H9 (cell line): ENCODE measurements around the gene ROCK2. TPM values are rescaled to one million over a fixed set of nuclear protein-coding genes. Genes with fewer than 3 reads are reported as not detected.

Experiments used
- DNase-seq: peaks from one replicate; pipeline ENCODE4 v3.0.0-alpha.2; 2017
- H2AFZ ChIP-seq: one replicate; pipeline ENCODE4 v1.6.1; 2013; ENCODE audit warnings: mild to moderate bottlenecking, low read length, control low read depth, moderate library complexity
- H2AK5ac ChIP-seq: 2 replicates; pipeline ENCODE4 v1.6.1; 2013; ENCODE audit warnings: low read length, control low read depth, mixed read lengths; ENCODE audit not compliant: insufficient read length
- H2BK120ac ChIP-seq: one replicate; pipeline ENCODE4 v1.6.1; 2013; ENCODE audit warnings: low read depth, mild to moderate bottlenecking, low read length, control low read depth, inconsistent platforms; ENCODE audit not compliant: poor library complexity, severe bottlenecking
- H2BK12ac ChIP-seq: 2 replicates; pipeline ENCODE4 v1.6.1; 2013; ENCODE audit warnings: low read length, control low read depth, mixed read lengths, low read depth; ENCODE audit not compliant: insufficient read length
- H2BK15ac ChIP-seq: 2 replicates; pipeline ENCODE4 v1.6.1; 2013; ENCODE audit warnings: low read depth, low read length, control low read depth
- H2BK20ac ChIP-seq: one replicate; pipeline ENCODE4 v1.6.1; 2013; ENCODE audit warnings: low read depth, mild to moderate bottlenecking, low read length, control low read depth, inconsistent platforms; ENCODE audit not compliant: poor library complexity, severe bottlenecking
- H2BK5ac ChIP-seq: 2 replicates; pipeline ENCODE4 v1.6.1; 2013; ENCODE audit warnings: low read length, control low read depth, mixed read lengths; ENCODE audit not compliant: insufficient read length
- H3K14ac ChIP-seq: 2 replicates; pipeline ENCODE4 v1.6.1; 2013; ENCODE audit warnings: low read length, control low read depth; ENCODE audit not compliant: insufficient read depth
- H3K18ac ChIP-seq: 2 replicates; pipeline ENCODE4 v1.6.1; 2013; ENCODE audit warnings: low read depth, mild to moderate bottlenecking, mixed read lengths, low read length, control low read depth; ENCODE audit not compliant: insufficient read length
- H3K23ac ChIP-seq: 2 replicates; pipeline ENCODE4 v1.6.1; 2013; ENCODE audit warnings: low read length, control low read depth, mixed read lengths, low read depth; ENCODE audit not compliant: insufficient read length
- H3K23me2 ChIP-seq: 2 replicates; pipeline ENCODE4 v1.6.1; 2013; ENCODE audit warnings: low read depth, mild to moderate bottlenecking, mixed read lengths, low read length, control low read depth; ENCODE audit not compliant: insufficient read length, poor library complexity, severe bottlenecking
- H3K27ac ChIP-seq: 2 replicates; pipeline ENCODE4 v1.5.1; 2013; ENCODE audit warnings: low read length, control low read depth, mixed read lengths, low read depth; ENCODE audit not compliant: insufficient read length
- H3K27me3 ChIP-seq: 2 replicates; pipeline ENCODE4 v1.6.1; 2013; ENCODE audit warnings: low read length, control low read depth, inconsistent platforms; ENCODE audit not compliant: insufficient read depth
- H3K4ac ChIP-seq: 2 replicates; pipeline ENCODE4 v1.6.1; 2013; ENCODE audit warnings: low read depth, mild to moderate bottlenecking, control low read depth, inconsistent platforms, low read length, moderate library complexity
- H3K4me1 ChIP-seq: 2 replicates; pipeline ENCODE4 v1.6.1; 2013; ENCODE audit warnings: low read length, control low read depth, inconsistent platforms; ENCODE audit not compliant: insufficient read depth
- H3K4me2 ChIP-seq: 2 replicates; pipeline ENCODE4 v1.6.1; 2013; ENCODE audit warnings: low read length, control low read depth, mixed read lengths; ENCODE audit not compliant: insufficient read length, insufficient read depth
- H3K56ac ChIP-seq: 2 replicates; pipeline ENCODE4 v1.6.1; 2013; ENCODE audit warnings: low read depth, mild to moderate bottlenecking, mixed read lengths, low read length, control low read depth; ENCODE audit not compliant: insufficient read length
- H3K79me1 ChIP-seq: 2 replicates; pipeline ENCODE4 v1.6.1; 2013; ENCODE audit warnings: low read depth, mild to moderate bottlenecking, moderate library complexity, low read length, control low read depth, inconsistent platforms; ENCODE audit not compliant: insufficient read depth, poor library complexity, severe bottlenecking
- H3K79me2 ChIP-seq: 2 replicates; pipeline ENCODE4 v1.6.1; 2013; ENCODE audit warnings: low read length, control low read depth, inconsistent platforms; ENCODE audit not compliant: insufficient read depth
- H3K9ac ChIP-seq: 2 replicates; pipeline ENCODE4 v1.6.1; 2013; ENCODE audit warnings: low read length, control low read depth, mixed read lengths; ENCODE audit not compliant: insufficient read length; ENCODE audit errors: extremely low read depth
- H3K9me3 ChIP-seq: one replicate; pipeline ENCODE4 v1.6.1; 2013; ENCODE audit warnings: low read depth, low read length, inconsistent platforms; ENCODE audit not compliant: control insufficient read depth
- H3T11ph ChIP-seq: one replicate; pipeline ENCODE4 v1.6.1; 2013; ENCODE audit warnings: mild to moderate bottlenecking, low read length, control low read depth, inconsistent platforms
- H4K20me1 ChIP-seq: one replicate; pipeline ENCODE4 v1.6.1; 2013; ENCODE audit not compliant: control insufficient read depth, insufficient read length, insufficient read depth
- H4K5ac ChIP-seq: 2 replicates; pipeline ENCODE4 v1.6.1; 2013; ENCODE audit warnings: low read depth, mild to moderate bottlenecking, mixed read lengths, low read length, control low read depth; ENCODE audit not compliant: insufficient read length
- H4K8ac ChIP-seq: replicated peaks from 2 replicates; pipeline ENCODE4 v1.6.1; 2013; ENCODE audit warnings: low read length, control low read depth, mixed read lengths, low read depth; ENCODE audit not compliant: insufficient read length
- H4K91ac ChIP-seq: 2 replicates; pipeline ENCODE4 v1.6.1; 2013; ENCODE audit warnings: low read depth, mild to moderate bottlenecking, moderate library complexity, mixed read lengths, low read length, control low read depth; ENCODE audit not compliant: insufficient read length
- H3K27ac Mint-ChIP-seq, 3 experiments: 2 replicates in 2 of 3; 3 replicates in 1 of 3; pipeline ENCODE4 v1.8.0; 2020 to 2021; ENCODE audit warnings: mixed read lengths in 3 of 3, mild to moderate bottlenecking in 1 of 3, moderate library complexity in 1 of 3
- H3K27me3 Mint-ChIP-seq: 2 replicates; pipeline ENCODE4 v1.8.0; 2021; ENCODE audit warnings: low read depth, mild to moderate bottlenecking, moderate library complexity, mixed read lengths
- H3K36me3 Mint-ChIP-seq, 3 experiments: 2 replicates in 2 of 3; 3 replicates in 1 of 3; pipeline ENCODE4 v1.8.0; 2020 to 2021; ENCODE audit warnings: low read depth in 3 of 3, mixed read lengths in 3 of 3; ENCODE audit not compliant: insufficient read depth in 1 of 3
- H3K4me1 Mint-ChIP-seq, 2 experiments: 2 replicates each; pipeline ENCODE4 v1.8.0; 2020; ENCODE audit warnings: mixed read lengths in 2 of 2
- H3K4me3 Mint-ChIP-seq, 2 experiments: 2 replicates in 1 of 2; 3 replicates in 1 of 2; pipeline ENCODE4 v1.8.0; 2020 to 2021; ENCODE audit warnings: mild to moderate bottlenecking in 2 of 2, mixed read lengths in 2 of 2, moderate library complexity in 1 of 2
- H3K9me3 Mint-ChIP-seq, 2 experiments: 2 replicates in 1 of 2; 3 replicates in 1 of 2; pipeline ENCODE4 v1.8.0; 2020; ENCODE audit warnings: mild to moderate bottlenecking in 2 of 2, mixed read lengths in 2 of 2, moderate library complexity in 1 of 2
- WGBS: extraction: QIAGEN DNeasy Blood & Tissue Kit; methylation state at CpG from one replicate; pipeline ENCODE4 v1.1.7; 2013; ENCODE audit warnings: missing lambda C conversion rate, low lambda C conversion rate, mixed read lengths; ENCODE audit not compliant: insufficient read length; ENCODE audit errors: extremely low coverage; 5-methylcytosine and 5-hydroxymethylcytosine counted together
- total RNA-seq: library from RNA; stranded (reverse); gene quantifications from 2 replicates; pipeline ENCODE4 v1.2.1, GENCODE V29; 2021
- TF ChIP-seq, protein P1 (sequence below): fragments of 200-600 bp; sonication (generic); conservative IDR thresholded peaks from 3 replicates; pipeline ENCODE4 v1.8.0; 2021; ENCODE audit warnings: antibody characterized with exemption, mild to moderate bottlenecking

The ROCK2 gene
- total RNA-seq, 1 experiment from 2014 or later = 33.2 TPM

DNA sequence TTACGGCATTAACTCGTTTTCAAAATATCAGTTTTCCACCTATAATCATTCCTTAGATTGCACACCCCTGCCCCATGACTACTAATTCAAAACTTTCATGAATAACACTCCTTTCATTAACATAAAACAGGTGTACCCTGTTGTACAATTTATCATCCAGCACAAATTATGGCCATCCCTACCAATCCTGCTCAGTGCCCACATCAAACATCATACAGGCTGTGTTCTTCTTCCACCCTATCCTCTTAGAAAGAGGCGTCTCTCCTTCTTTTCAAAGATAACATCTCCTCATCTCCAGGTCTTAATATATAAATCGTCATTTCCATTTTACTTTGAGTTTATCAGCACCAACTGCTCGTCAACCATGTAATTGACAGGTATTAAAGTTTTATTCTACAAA is 121.6 kb downstream of the ROCK2 start:
- Mint-ChIP-seq H3K36me3 (peaks cover 11 to 30% (median 21%) of the 10 kb centered on the region in 3 experiments), H3K27me3 (no peaks in the 10 kb centered on the region), H3K27ac (peak overlapping the region in 1 of 3 experiments; percentile 1; a peak in 1 of 7 replicates), H3K4me3 (no peak overlapping the region), H3K9me3 (no peaks in the 10 kb centered on the region; a peak in 1 of 5 replicates), H3K4me1 (peaks cover 23 to 29% of the 10 kb centered on the region in 2 experiments)
- Histone ChIP-seq H2BK15ac (no peak overlapping the region), H2AFZ (no peak overlapping the region), H3K14ac (no peak overlapping the region), H3K27ac (no peak overlapping the region), H2BK12ac (no peak overlapping the region), H4K20me1 (no peaks in the 10 kb centered on the region), H2AK5ac (no peak overlapping the region), H4K8ac (no peak overlapping the region), H3K27me3 (no peaks in the 10 kb centered on the region), H3K4ac (no peak overlapping the region), H3K9me3 (no peaks in the 10 kb centered on the region), H2BK20ac (no peak overlapping the region), H3K4me2 (no peak overlapping the region), H3K23me2 (no peaks in the 10 kb centered on the region), H3K18ac (no peak overlapping the region), H3K56ac (no peak overlapping the region), H2BK120ac (no peak overlapping the region), H3T11ph (no peak overlapping the region), H4K5ac (no peak overlapping the region), H4K91ac (no peak overlapping the region), H3K79me1 (peaks cover 3% of the 10 kb centered on the region), H3K4me1 (peaks cover 1% of the 10 kb centered on the region; the same call in 1 of the 2 replicates), H2BK5ac (no peak overlapping the region), H3K23ac (no peak overlapping the region), H3K9ac (no peak overlapping the region), H3K79me2 (no peaks in the 10 kb centered on the region)
- TF ChIP-seq, protein P1, sequence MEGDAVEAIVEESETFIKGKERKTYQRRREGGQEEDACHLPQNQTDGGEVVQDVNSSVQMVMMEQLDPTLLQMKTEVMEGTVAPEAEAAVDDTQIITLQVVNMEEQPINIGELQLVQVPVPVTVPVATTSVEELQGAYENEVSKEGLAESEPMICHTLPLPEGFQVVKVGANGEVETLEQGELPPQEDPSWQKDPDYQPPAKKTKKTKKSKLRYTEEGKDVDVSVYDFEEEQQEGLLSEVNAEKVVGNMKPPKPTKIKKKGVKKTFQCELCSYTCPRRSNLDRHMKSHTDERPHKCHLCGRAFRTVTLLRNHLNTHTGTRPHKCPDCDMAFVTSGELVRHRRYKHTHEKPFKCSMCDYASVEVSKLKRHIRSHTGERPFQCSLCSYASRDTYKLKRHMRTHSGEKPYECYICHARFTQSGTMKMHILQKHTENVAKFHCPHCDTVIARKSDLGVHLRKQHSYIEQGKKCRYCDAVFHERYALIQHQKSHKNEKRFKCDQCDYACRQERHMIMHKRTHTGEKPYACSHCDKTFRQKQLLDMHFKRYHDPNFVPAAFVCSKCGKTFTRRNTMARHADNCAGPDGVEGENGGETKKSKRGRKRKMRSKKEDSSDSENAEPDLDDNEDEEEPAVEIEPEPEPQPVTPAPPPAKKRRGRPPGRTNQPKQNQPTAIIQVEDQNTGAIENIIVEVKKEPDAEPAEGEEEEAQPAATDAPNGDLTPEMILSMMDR = no peak
- DNase-seq = no peak
- no CpG with 5 or more reads among the region's 5 CpGs for WGBS
